ENCODE results near the gene KDM1A. TPM values are rescaled to one million over a fixed set of nuclear protein-coding genes. Genes with fewer than 3 reads are reported as not detected.

Gene KDM1A
- total RNA-seq, 1 donor from 2014 or later: 110 TPM

- DNase-seq (ENCODE audit: low read depth): no peak
- no peak for TF ChIP-seq CTCF (conservative IDR thresholded peaks at IDR 0.05; ENCODE audit: low read depth, low read length)
- H3K4me3 ChIP-seq (ENCODE audit: low read depth, low read length): no peak overlapping the region
Measured at GRCh38 chr1:23125489-23125888, 106.2 kb downstream of the KDM1A start.

DNA sequence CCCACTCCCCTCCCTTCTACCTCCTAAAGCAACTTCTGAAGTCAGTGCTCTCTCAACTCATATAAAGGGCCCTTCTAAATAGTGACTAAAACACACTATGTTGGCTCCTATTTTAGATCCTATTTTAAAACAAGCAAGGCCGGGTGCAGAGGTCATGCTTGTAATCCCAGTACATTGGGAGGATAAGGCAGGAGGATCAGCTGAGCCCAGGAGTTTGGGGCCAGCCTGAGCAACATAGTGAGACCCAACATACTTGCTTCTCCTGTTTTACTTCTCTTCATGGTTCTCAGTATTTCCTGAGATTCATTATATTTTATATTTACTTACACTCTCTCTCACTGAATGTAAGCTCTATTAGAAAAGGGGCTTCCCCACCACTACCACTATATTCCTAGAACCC is 106.9 kb downstream of the KDM1A start:
- DNase-seq (ENCODE audit: low read depth): no peak
- TF ChIP-seq CTCF (conservative IDR thresholded peaks at IDR 0.05; ENCODE audit: low read depth, low read length): no peak
- no peak overlapping the region for H3K4me3 ChIP-seq (ENCODE audit: low read depth, low read length)

DNA sequence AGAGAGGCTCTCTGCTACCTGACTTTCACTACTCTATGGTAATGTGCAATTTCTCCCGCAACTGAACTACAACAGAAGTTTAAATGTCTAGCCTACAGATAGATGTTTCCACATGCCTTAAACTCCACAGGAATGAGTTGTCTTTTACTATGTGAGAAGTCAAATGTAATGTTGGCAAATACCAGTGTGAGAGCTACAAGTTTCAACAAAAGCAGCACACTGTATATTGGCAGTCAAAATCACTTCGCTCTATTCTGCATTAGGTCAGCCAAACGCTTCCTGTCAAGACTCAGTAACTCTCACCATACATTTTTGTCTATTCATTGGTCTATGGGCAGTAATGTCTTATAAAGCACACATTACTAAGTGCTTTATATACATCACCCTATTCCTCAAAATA is 107.5 kb downstream of the KDM1A start:
- TF ChIP-seq CTCF (conservative IDR thresholded peaks at IDR 0.05; ENCODE audit: low read depth, low read length): no peak
- no peak for DNase-seq (ENCODE audit: low read depth)
- H3K4me3 ChIP-seq (ENCODE audit: low read depth, low read length): no peak overlapping the region

- TF ChIP-seq CTCF (conservative IDR thresholded peaks at IDR 0.05; ENCODE audit: low read depth, low read length): no peak
- no peak for DNase-seq (ENCODE audit: low read depth)
- no peak overlapping the region for H3K4me3 ChIP-seq (ENCODE audit: low read depth, low read length)
Measured at GRCh38 chr1:23129846-23130245, 110.6 kb downstream of the KDM1A start.

DNA sequence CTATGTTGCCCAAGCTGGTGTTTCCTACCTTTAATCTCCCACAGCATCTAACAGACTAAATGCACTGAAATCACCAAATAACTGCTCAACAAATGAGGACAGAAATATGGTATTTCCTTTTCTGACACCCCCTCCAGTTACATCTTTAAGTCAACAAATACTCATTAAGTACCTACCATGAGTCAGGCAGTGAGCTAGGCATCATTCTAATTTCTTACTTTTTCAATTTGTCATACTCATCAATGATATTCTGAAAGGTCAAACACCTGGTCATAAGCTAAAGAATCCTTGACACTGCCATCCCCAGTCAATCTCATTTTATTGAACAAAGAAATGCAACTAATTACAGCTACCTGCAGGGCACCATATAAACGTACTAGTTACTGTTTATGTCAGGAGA is 112.8 kb downstream of the KDM1A start:
- no peak for TF ChIP-seq CTCF (conservative IDR thresholded peaks at IDR 0.05; ENCODE audit: low read depth, low read length)
- no peak for DNase-seq (ENCODE audit: low read depth)
- no peak overlapping the region for H3K4me3 ChIP-seq (ENCODE audit: low read depth, low read length)

Other genes with a start within 250 kb of the KDM1A start
- not detected in 2 replicates for gene LACTBL1, start 46.6 kb upstream of the KDM1A start, total RNA-seq
- not detected in 2 replicates for gene TEX46, start 3.6 kb upstream of the KDM1A start, total RNA-seq
- gene LUZP1, start 149.4 kb downstream of the KDM1A start, total RNA-seq: 17.6 and 21.7 TPM in 2 replicates
- 0.58 TPM in 1 of 2 replicates, not detected in the other for gene HTR1D, start 198.0 kb downstream of the KDM1A start, total RNA-seq

All from epithelial cell of proximal tubule (primary cell).